HepG2 (cell line): Measurements from ENCODE around the gene CERS5. TPM values are rescaled to one million over a fixed set of nuclear protein-coding genes. Genes with fewer than 3 reads are reported as not detected.
A peak's percentile ranks its signal among the peaks of the same experiment; 100 is the strongest.

Experiments
- AHDC1 ChIP-seq: sonication (generic); formaldehyde crosslinking; IDR thresholded peaks from 2 replicates; pipeline ENCODE4 v1.5.1; 2020; ENCODE audit warnings: mild to moderate bottlenecking, missing genetic modification reagents, borderline replicate concordance
- CCDC6 ChIP-seq: sonication (generic); formaldehyde crosslinking; IDR thresholded peaks from 2 replicates; pipeline ENCODE4 v1.8.1; 2022; ENCODE audit warnings: mild to moderate bottlenecking, missing genetic modification reagents, moderate library complexity
- FIP1L1 ChIP-seq: fragments of 200-400 bp; formaldehyde crosslinking; IDR thresholded peaks from 2 replicates; pipeline ENCODE4 v1.6.1; 2018; ENCODE audit warnings: low read depth, mild to moderate bottlenecking, low read length, moderate library complexity, borderline replicate concordance; ENCODE audit not compliant: insufficient read depth
- FOXA1 ChIP-seq, 2 experiments: fragments of 450-650 bp in 1 of 2; sonication (generic) in 1 of 2; formaldehyde crosslinking in 1 of 2; IDR thresholded peaks; 2 replicates each; pipeline versions ENCODE4 v1.4.0 to v1.6.1; 2016 to 2020; ENCODE audit warnings: missing genetic modification reagents in 1 of 2
- HNF4A ChIP-seq: sonication (generic); formaldehyde crosslinking; IDR thresholded peaks from 2 replicates; pipeline ENCODE4 v1.4.0; 2020; ENCODE audit warnings: missing genetic modification reagents
- HOMEZ ChIP-seq: IDR thresholded peaks from 2 replicates; pipeline ENCODE4 v1.6.1; 2016; ENCODE audit warnings: low read depth
- KAT8 ChIP-seq: IDR thresholded peaks from 2 replicates; pipeline ENCODE4 v1.6.1; 2016; ENCODE audit warnings: missing genetic modification reagents, missing compliant biosample characterization
- KDM6A ChIP-seq: IDR thresholded peaks from 2 replicates; pipeline ENCODE4 v1.6.1; 2016; ENCODE audit warnings: low read depth
- MTF2 ChIP-seq: sonication (generic); formaldehyde crosslinking; IDR thresholded peaks from 2 replicates; pipeline ENCODE4 v1.5.0; 2020; ENCODE audit warnings: missing genetic modification reagents, borderline replicate concordance
- RFX1 ChIP-seq: fragments of 450-650 bp; IDR thresholded peaks from 2 replicates; pipeline ENCODE4 v1.6.1; 2017
- TBX2 ChIP-seq: sonication (generic); formaldehyde crosslinking; IDR thresholded peaks from 2 replicates; pipeline ENCODE4 v1.5.0; 2020; ENCODE audit warnings: missing genetic modification reagents, mild to moderate bottlenecking, borderline replicate concordance
- ZNF121 ChIP-seq: sonication (generic); formaldehyde crosslinking; IDR thresholded peaks from 2 replicates; pipeline ENCODE4 v1.5.0; 2020; ENCODE audit warnings: mild to moderate bottlenecking, missing genetic modification reagents
- ZNF282 ChIP-seq: fragments of 450-650 bp; IDR thresholded peaks from 2 replicates; pipeline ENCODE4 v1.6.1; 2018; ENCODE audit not compliant: partially characterized antibody
- ZNF501 ChIP-seq: sonication (generic); formaldehyde crosslinking; IDR thresholded peaks from 2 replicates; pipeline ENCODE4 v1.5.1; 2020; ENCODE audit warnings: mild to moderate bottlenecking, moderate library complexity, missing genetic modification reagents
- ZNF609 ChIP-seq: sonication (generic); formaldehyde crosslinking; IDR thresholded peaks from 2 replicates; pipeline ENCODE4 v1.4.0; 2020; ENCODE audit warnings: mild to moderate bottlenecking, missing genetic modification reagents, borderline replicate concordance
- ZNF614 ChIP-seq: IDR thresholded peaks from 2 replicates; pipeline ENCODE4 v1.6.1; 2018; ENCODE audit warnings: missing biosample characterization, missing genetic modification reagents, inconsistent platforms, borderline replicate concordance
- ZNF839 ChIP-seq: sonication (generic); formaldehyde crosslinking; IDR thresholded peaks from 2 replicates; pipeline ENCODE4 v1.4.0; 2020; ENCODE audit warnings: missing genetic modification reagents, mild to moderate bottlenecking, borderline replicate concordance
- polyA plus RNA-seq, 8 experiments: library from polyadenylated mRNA; depleted of rRNA in 3 of 8; stranded (reverse) in 7 of 8; unstranded in 1 of 8; fragments of >200 nt; fragmentation: Illumina TruSeq in 4 of 8; extraction: Trizol in 4 of 8; gene quantifications; 2 replicates each; pipeline versions ENCODE4 v1.2.1 to v1.2.3, GENCODE V29; 2011 to 2016; ENCODE audit warnings: low read depth in 4 of 8, missing spikeins in 1 of 8, mixed read lengths in 1 of 8; ENCODE audit not compliant: insufficient read depth in 1 of 8
- total RNA-seq, 5 experiments: library from RNA; depleted of rRNA; stranded (reverse); fragments of >200 nt; fragmentation: Illumina TruSeq; extraction: Trizol; gene quantifications; 2 replicates each; pipeline ENCODE4 v1.2.3, GENCODE V29; 2016; ENCODE audit warnings: low read depth in 1 of 5

Gene CERS5
- total and polyA plus RNA-seq, 2 of the 13 experiments (the other 11 are each of a cell fraction or from before 2014, with no cell fraction given) = 22.3 to 48.8 TPM

GRCh38 chr12:50188241-50188781 is 21.1 kb upstream of the CERS5 start (continued):
- peak; percentile 78; the same call in 1 of the 2 replicates for TF ChIP-seq AHDC1 (CRISPR knock-in tag)
- peak; percentile 84 for TF ChIP-seq TBX2 (CRISPR knock-in tag)
- peak; percentile 47; the same call in 1 of the 2 replicates for TF ChIP-seq HOMEZ (CRISPR knock-in tag)
- TF ChIP-seq ZNF282 = no peak
- TF ChIP-seq ZNF121 (CRISPR knock-in tag) = peak; percentile 49; the same call in 1 of the 2 replicates
- no peak for TF ChIP-seq RFX1
- no peak for TF ChIP-seq CCDC6 (CRISPR knock-in tag)
- TF ChIP-seq KDM6A (CRISPR knock-in tag) = peak; percentile 15; the same call in 1 of the 2 replicates
- no peak for TF ChIP-seq FOXA1 (IDR thresholded peaks at IDR 0.05)
- peak; percentile 65; the same call in 1 of the 2 replicates for TF ChIP-seq FOXA1 (CRISPR knock-in tag; IDR thresholded peaks at IDR 0.05)
- TF ChIP-seq KAT8 = peak; percentile 41; the same call in 1 of the 2 replicates
- no peak for TF ChIP-seq FIP1L1
- TF ChIP-seq ZNF614 = peak; percentile 46; the same call in 1 of the 2 replicates
- no peak for TF ChIP-seq MTF2 (CRISPR knock-in tag)
- TF ChIP-seq ZNF609 (CRISPR knock-in tag) = peak; percentile 69; the same call in 1 of the 2 replicates
- 0 out of 2 replicates have a peak, but pooled peaks have one; percentile 62 for TF ChIP-seq ZNF501
- no peak for TF ChIP-seq ZNF839 (CRISPR knock-in tag)
- TF ChIP-seq HNF4A (CRISPR knock-in tag) = peak; percentile 74
